PFSK-1 (cell line): ENCODE data around the gene PGGT1B.
A peak's percentile ranks its signal among the peaks of the same experiment; 100 is the strongest.

Source experiments
- FOXP2 ChIP-seq: optimal IDR thresholded peaks from 2 replicates; pipeline ENCODE3; 2011; ENCODE audit warnings: borderline replicate concordance, control low read depth, inconsistent platforms; ENCODE audit not compliant: insufficient read depth; ENCODE audit errors: extremely low read length, extremely low read depth
- POLR2AphosphoS5 ChIP-seq: IDR thresholded peaks from 2 replicates; pipeline ENCODE4 v1.6.1; 2012; ENCODE audit warnings: low read depth, mild to moderate bottlenecking, control low read depth, low read length, moderate library complexity
- SIN3A ChIP-seq: IDR thresholded peaks from 2 replicates; pipeline ENCODE4 v1.6.1; 2012; ENCODE audit warnings: mild to moderate bottlenecking, low read length, moderate library complexity, borderline replicate concordance; ENCODE audit not compliant: insufficient read depth
- TAF1 ChIP-seq: IDR thresholded peaks from 2 replicates; pipeline ENCODE4 v1.6.1; 2012; ENCODE audit warnings: low read length, control low read depth, borderline replicate concordance; ENCODE audit not compliant: insufficient read depth
- TF ChIP-seq, protein P1 (sequence below), 2 experiments: IDR thresholded peaks; 2 replicates each; pipeline versions ENCODE4 v1.6.1 to v1.8.0; 2011 to 2012; ENCODE audit warnings: low read depth in 2 of 2, low read length in 2 of 2, control low read depth in 1 of 2, inconsistent platforms in 1 of 2, mild to moderate bottlenecking in 1 of 2, moderate library complexity in 1 of 2; ENCODE audit not compliant: insufficient read depth in 1 of 2

Gene PGGT1B

DNA sequence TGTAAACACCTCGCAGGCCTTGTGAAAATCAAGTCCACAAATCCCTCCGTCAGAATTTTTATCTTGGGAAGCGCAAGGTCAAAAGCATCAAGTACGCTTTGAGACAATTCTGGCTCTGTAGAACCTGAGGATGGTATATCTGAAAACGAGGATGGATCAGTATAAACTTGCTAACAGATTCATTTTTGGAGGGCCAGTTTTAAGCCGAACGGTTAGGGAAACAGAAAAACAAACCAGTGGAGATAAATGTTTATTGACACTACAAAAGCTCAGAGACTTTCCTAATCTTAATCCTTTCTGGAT is 352 bp upstream of the PGGT1B start:
- TF ChIP-seq, protein P1, sequence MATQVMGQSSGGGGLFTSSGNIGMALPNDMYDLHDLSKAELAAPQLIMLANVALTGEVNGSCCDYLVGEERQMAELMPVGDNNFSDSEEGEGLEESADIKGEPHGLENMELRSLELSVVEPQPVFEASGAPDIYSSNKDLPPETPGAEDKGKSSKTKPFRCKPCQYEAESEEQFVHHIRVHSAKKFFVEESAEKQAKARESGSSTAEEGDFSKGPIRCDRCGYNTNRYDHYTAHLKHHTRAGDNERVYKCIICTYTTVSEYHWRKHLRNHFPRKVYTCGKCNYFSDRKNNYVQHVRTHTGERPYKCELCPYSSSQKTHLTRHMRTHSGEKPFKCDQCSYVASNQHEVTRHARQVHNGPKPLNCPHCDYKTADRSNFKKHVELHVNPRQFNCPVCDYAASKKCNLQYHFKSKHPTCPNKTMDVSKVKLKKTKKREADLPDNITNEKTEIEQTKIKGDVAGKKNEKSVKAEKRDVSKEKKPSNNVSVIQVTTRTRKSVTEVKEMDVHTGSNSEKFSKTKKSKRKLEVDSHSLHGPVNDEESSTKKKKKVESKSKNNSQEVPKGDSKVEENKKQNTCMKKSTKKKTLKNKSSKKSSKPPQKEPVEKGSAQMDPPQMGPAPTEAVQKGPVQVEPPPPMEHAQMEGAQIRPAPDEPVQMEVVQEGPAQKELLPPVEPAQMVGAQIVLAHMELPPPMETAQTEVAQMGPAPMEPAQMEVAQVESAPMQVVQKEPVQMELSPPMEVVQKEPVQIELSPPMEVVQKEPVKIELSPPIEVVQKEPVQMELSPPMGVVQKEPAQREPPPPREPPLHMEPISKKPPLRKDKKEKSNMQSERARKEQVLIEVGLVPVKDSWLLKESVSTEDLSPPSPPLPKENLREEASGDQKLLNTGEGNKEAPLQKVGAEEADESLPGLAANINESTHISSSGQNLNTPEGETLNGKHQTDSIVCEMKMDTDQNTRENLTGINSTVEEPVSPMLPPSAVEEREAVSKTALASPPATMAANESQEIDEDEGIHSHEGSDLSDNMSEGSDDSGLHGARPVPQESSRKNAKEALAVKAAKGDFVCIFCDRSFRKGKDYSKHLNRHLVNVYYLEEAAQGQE (IDR thresholded peaks at IDR 0.05; ENCODE audit: insufficient read depth in 1 of 2, low read depth in 2 of 2, low read length in 2 of 2) = no peak
- TF ChIP-seq POLR2AphosphoS5 = 0 out of 2 replicates have a peak, but pooled peaks have one; percentile 12
- no peak for TF ChIP-seq SIN3A
- TF ChIP-seq TAF1 = no peak; the same call in 1 of the 2 replicates

DNA sequence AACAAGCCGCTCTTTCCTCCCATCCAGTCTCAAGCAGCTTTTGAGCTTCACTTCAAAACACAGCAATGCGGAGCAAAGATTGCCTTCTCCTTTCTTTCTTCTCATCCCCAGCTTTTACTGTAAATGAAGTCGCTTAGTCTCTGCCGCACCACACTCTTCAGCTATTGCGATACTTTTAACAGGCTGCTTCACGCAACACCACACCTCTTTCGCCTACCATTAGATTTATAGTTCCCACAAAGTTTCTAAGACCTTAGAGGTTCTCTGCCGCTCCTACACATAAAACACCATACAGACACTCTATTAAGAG is 711 bp downstream of the PGGT1B start:
- TF ChIP-seq FOXP2 (no peak), SIN3A (no peak), POLR2AphosphoS5 (no peak), TAF1 (no peak)
- TF ChIP-seq, protein P1 (IDR thresholded peaks at IDR 0.05; ENCODE audit: insufficient read depth in 1 of 2, low read depth in 2 of 2, low read length in 2 of 2) = no peak

DNA sequence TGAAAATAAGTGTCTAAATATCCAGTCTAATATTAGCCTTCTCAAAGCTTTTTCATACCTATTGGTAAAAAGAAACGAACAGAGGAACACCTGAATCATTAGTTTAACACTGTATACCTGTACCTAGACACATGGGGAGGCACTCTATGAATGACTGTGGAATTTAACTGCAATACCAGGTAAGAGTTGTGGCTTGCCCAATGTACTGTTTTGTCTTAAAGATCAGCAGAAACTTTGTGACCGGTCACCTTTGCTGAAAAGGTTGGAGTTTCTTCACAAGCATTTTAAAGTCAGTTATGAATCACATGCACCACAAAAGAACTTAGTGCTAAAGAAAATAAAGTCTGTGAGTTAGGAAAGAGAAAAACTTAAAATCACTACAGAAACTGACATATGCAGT is 2.4 kb downstream of the PGGT1B start:
- TF ChIP-seq, protein P1 (IDR thresholded peaks at IDR 0.05; ENCODE audit: insufficient read depth in 1 of 2, low read depth in 2 of 2, low read length in 2 of 2) = no peak
- TF ChIP-seq TAF1 (no peak), FOXP2 (no peak), POLR2AphosphoS5 (no peak), SIN3A (no peak)

DNA sequence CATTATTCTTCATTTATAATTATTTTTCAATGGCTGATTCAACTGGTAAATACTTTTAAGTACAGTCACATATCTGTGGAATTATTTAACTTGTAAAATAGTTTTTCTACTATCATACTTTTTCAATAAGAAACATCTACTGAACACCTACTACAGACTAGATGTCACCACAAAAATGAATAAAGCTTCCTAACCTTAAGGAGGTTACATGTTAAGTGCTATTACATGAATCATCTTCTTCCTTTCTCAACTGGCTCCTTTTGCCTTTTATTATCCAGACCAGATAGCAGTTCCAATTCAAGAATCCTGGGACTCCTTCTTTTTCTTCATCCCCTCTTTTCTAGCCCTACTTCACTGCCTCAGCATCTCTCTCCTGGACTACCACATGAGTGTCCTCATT is 4.7 kb downstream of the PGGT1B start:
- TF ChIP-seq FOXP2 = no peak
- TF ChIP-seq POLR2AphosphoS5 = no peak
- TF ChIP-seq, protein P1 (IDR thresholded peaks at IDR 0.05; ENCODE audit: insufficient read depth in 1 of 2, low read depth in 2 of 2, low read length in 2 of 2) = no peak
- TF ChIP-seq TAF1 = no peak
- no peak for TF ChIP-seq SIN3A

DNA sequence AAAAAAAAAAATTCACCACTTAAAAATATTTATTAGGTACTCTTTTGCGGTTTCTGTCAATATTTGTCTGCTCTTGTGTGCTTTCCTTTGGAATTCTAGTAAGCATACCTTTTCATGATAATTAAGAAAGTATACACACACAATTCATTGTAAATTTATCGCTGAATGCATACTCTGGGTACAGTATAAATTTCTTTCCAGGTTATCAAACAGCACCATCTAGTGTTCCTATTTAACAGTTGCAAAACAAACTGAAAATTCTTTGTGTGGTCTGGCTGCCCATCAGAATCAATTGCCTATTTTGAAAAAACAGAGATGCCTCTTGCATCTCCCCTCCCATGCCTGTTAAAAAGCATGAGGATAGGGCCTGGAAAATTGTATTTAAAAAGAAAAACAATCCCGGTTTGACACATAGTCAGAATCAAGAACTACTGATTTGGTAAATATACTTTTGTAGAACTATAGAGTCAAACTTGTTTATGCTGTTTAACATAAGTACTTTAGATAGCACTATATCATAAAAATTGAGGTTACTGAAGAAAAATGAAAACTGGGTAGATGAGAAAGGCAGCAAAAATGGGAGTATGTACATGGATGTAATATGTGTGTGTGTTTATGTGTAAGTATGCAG is 16.2 kb downstream of the PGGT1B start:
- TF ChIP-seq TAF1 = no peak
- TF ChIP-seq FOXP2 = no peak
- TF ChIP-seq, protein P1 (IDR thresholded peaks at IDR 0.05; ENCODE audit: insufficient read depth in 1 of 2, low read depth in 2 of 2, low read length in 2 of 2) = no peak
- no peak for TF ChIP-seq SIN3A
- no peak for TF ChIP-seq POLR2AphosphoS5
